ENCODE data around the gene CREB5. TPM values are rescaled to one million over a fixed set of nuclear protein-coding genes. Genes with fewer than 3 reads are reported as not detected.

The CREB5 gene
- total RNA-seq, 5 donors from 2014 or later (not counting 1 experiment from before 2014, with no cell fraction given) = 0.03 to 0.58 (median 0.23) TPM

DNA sequence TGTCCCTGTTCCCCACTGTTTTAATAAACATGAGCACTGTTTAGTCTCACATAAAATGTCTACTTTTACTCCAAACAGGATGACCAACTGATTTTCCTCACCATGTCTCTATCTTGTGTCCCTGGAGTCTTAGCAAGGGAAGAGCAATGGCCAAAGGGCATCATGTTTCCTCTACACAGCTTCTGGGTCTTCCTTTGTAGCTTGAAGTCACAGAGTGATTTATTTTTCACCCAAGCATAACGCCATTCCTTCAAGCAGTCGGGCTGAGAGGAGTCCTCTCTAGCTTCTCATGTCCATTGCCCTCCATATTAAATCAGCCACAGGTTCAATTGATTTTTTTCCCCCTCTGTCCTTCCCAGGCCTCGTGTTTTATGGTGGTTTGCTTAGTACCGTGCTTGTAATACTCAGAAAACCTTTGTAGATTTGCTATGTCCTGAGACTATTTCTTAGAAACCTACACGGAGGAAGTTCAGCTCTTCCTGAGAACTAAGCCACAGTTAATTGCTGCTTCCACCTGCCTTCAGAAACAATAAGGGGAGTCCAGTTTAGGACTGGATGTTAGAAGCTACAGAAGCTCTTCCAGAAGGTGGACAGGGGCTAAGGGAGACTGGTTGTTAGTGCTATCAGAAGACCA lies 178.8 kb downstream of the CREB5 start:
- ATAC-seq (replicated peaks in 1 of 4) (no peak), DNase-seq (no peak)
- no peaks in the 10 kb centered on the region for H3K27me3 ChIP-seq (replicated peaks in 1 of 2; ENCODE audit: control insufficient read depth in 2 of 2, extremely low read depth in 1 of 2, insufficient read depth in 2 of 2, low read length in 1 of 2)
- H3K27ac ChIP-seq (ENCODE audit: low read length) = no peak overlapping the region
- H3K4me1 Mint-ChIP-seq = peaks cover 1 to 15% (median 7%) of the 10 kb centered on the region in 3 donors
- H3K4me1 ChIP-seq (ENCODE audit: control insufficient read depth in 1 of 2, extremely low read depth in 1 of 2, insufficient read depth in 2 of 2, low read length in 2 of 2) = no peaks in the 10 kb centered on the region
- WGBS (ENCODE audit: insufficient coverage) = 17% methylated on average over 1 of the region's 5 CpGs
- CTCF ChIA-PET = no interaction called here
- no peak overlapping the region for H3K27ac Mint-ChIP-seq
- no peaks in the 10 kb centered on the region for H3K9me3 ChIP-seq
- no peak overlapping the region for H3K4me3 Mint-ChIP-seq
- POLR2A ChIA-PET = no interaction called here
- H3K36me3 Mint-ChIP-seq = no peaks in the 10 kb centered on the region
- no peak overlapping the region for H3K4me3 ChIP-seq (ENCODE audit: control insufficient read depth in 1 of 2, extremely low read depth in 1 of 2, low read length in 1 of 2)
- peaks cover 0 to 2% of the 10 kb centered on the region in 2 donors for H3K27me3 Mint-ChIP-seq
- no peaks in the 10 kb centered on the region for H3K36me3 ChIP-seq (ENCODE audit: control insufficient read depth in 2 of 2, extremely low read depth in 1 of 2, insufficient read depth in 1 of 2, low read length in 1 of 2)
- H3K9me3 Mint-ChIP-seq = no peaks in the 10 kb centered on the region

GRCh38 chr7:28591725-28592349 lies 179.5 kb downstream of the CREB5 start:
- no peaks in the 10 kb centered on the region for H3K36me3 Mint-ChIP-seq

GRCh38 chr7:28592861-28593260 lies 180.5 kb downstream of the CREB5 start:
- ChIA-PET CTCF (no interaction called here), POLR2A (no interaction called here)
- Histone ChIP-seq H3K27me3 (replicated peaks in 1 of 2; ENCODE audit: control insufficient read depth in 2 of 2, extremely low read depth in 1 of 2, insufficient read depth in 2 of 2, low read length in 1 of 2) (no peaks in the 10 kb centered on the region), H3K27ac (ENCODE audit: low read length) (no peak overlapping the region), H3K4me3 (ENCODE audit: control insufficient read depth in 1 of 2, extremely low read depth in 1 of 2, low read length in 1 of 2) (no peak overlapping the region), H3K4me1 (ENCODE audit: control insufficient read depth in 1 of 2, extremely low read depth in 1 of 2, insufficient read depth in 2 of 2, low read length in 2 of 2) (no peaks in the 10 kb centered on the region), H3K36me3 (ENCODE audit: control insufficient read depth in 2 of 2, extremely low read depth in 1 of 2, insufficient read depth in 1 of 2, low read length in 1 of 2) (no peaks in the 10 kb centered on the region), H3K9me3 (no peaks in the 10 kb centered on the region)
- Mint-ChIP-seq H3K4me1 (peaks cover 1 to 15% (median 7%) of the 10 kb centered on the region in 3 donors), H3K27ac (no peak overlapping the region), H3K9me3 (no peaks in the 10 kb centered on the region), H3K4me3 (no peak overlapping the region), H3K27me3 (peaks cover 0 to 2% of the 10 kb centered on the region in 2 donors), H3K36me3 (no peaks in the 10 kb centered on the region)
- DNase-seq (no peak), ATAC-seq (replicated peaks in 1 of 4) (no peak)
- 82% methylated on average over 1 of the region's 3 CpGs for WGBS (ENCODE audit: insufficient coverage)

More at GRCh38 chr7:28591725-28592349, 179.5 kb downstream of the CREB5 start:
- POLR2A ChIA-PET = no interaction called here
- Mint-ChIP-seq H3K9me3 (no peaks in the 10 kb centered on the region), H3K4me1 (peaks cover 1 to 15% (median 7%) of the 10 kb centered on the region in 3 donors), H3K27me3 (peaks cover 0 to 2% of the 10 kb centered on the region in 2 donors), H3K4me3 (no peak overlapping the region), H3K27ac (no peak overlapping the region)
- Histone ChIP-seq H3K27me3 (replicated peaks in 1 of 2; ENCODE audit: control insufficient read depth in 2 of 2, extremely low read depth in 1 of 2, insufficient read depth in 2 of 2, low read length in 1 of 2) (no peaks in the 10 kb centered on the region), H3K4me3 (ENCODE audit: control insufficient read depth in 1 of 2, extremely low read depth in 1 of 2, low read length in 1 of 2) (no peak overlapping the region), H3K27ac (ENCODE audit: low read length) (no peak overlapping the region), H3K4me1 (ENCODE audit: control insufficient read depth in 1 of 2, extremely low read depth in 1 of 2, insufficient read depth in 2 of 2, low read length in 2 of 2) (no peaks in the 10 kb centered on the region), H3K36me3 (ENCODE audit: control insufficient read depth in 2 of 2, extremely low read depth in 1 of 2, insufficient read depth in 1 of 2, low read length in 1 of 2) (no peaks in the 10 kb centered on the region), H3K9me3 (no peaks in the 10 kb centered on the region)
- CTCF ChIA-PET = no interaction called here
- 0% methylated on average over 1 of the region's 2 CpGs for WGBS (ENCODE audit: insufficient coverage)
- no peak for DNase-seq
- ATAC-seq (replicated peaks in 1 of 4) = no peak

- H3K9me3 ChIP-seq = no peaks in the 10 kb centered on the region
- no peak for ATAC-seq (replicated peaks in 1 of 4)
- peaks cover 0 to 2% of the 10 kb centered on the region in 2 donors for H3K27me3 Mint-ChIP-seq
- no peak overlapping the region for H3K4me3 Mint-ChIP-seq
- H3K4me1 ChIP-seq (ENCODE audit: control insufficient read depth in 1 of 2, extremely low read depth in 1 of 2, insufficient read depth in 2 of 2, low read length in 2 of 2) = no peaks in the 10 kb centered on the region
- POLR2A ChIA-PET = no interaction called here
- CTCF ChIA-PET = no interaction called here
- no peak overlapping the region for H3K27ac ChIP-seq (ENCODE audit: low read length)
- WGBS (ENCODE audit: insufficient coverage) = no CpG with 5 or more reads among the region's 4 CpGs
- H3K36me3 ChIP-seq (ENCODE audit: control insufficient read depth in 2 of 2, extremely low read depth in 1 of 2, insufficient read depth in 1 of 2, low read length in 1 of 2) = no peaks in the 10 kb centered on the region
- H3K4me1 Mint-ChIP-seq = peaks cover 1 to 15% (median 7%) of the 10 kb centered on the region in 3 donors
- no peak overlapping the region for H3K27ac Mint-ChIP-seq
- no peak for DNase-seq
- no peaks in the 10 kb centered on the region for H3K27me3 ChIP-seq (replicated peaks in 1 of 2; ENCODE audit: control insufficient read depth in 2 of 2, extremely low read depth in 1 of 2, insufficient read depth in 2 of 2, low read length in 1 of 2)
- no peak overlapping the region for H3K4me3 ChIP-seq (ENCODE audit: control insufficient read depth in 1 of 2, extremely low read depth in 1 of 2, low read length in 1 of 2)
- no peaks in the 10 kb centered on the region for H3K36me3 Mint-ChIP-seq
- no peaks in the 10 kb centered on the region for H3K9me3 Mint-ChIP-seq
Measured at GRCh38 chr7:28595076-28595475, 182.8 kb downstream of the CREB5 start.

DNA sequence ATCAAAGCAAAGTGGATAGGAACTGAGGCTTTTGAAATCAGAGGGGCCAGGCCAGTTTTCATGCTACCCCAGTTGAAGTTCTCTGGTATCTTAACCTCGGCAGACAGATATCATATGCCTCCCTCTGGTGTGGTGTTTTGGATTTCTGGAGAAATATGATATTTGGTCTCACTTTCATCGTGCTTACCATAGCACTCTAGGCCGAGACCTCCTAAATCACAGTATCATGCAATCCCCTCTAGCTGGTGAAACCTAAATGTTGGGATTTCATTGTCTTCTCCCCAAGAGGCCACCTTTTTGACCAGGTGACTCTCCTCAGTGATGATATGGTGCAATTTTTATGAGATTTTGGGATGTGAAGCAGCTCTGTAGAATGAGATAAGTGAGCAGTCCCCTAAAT lies 183.5 kb downstream of the CREB5 start:
- Histone ChIP-seq H3K27me3 (replicated peaks in 1 of 2; ENCODE audit: control insufficient read depth in 2 of 2, extremely low read depth in 1 of 2, insufficient read depth in 2 of 2, low read length in 1 of 2) (no peaks in the 10 kb centered on the region), H3K9me3 (no peaks in the 10 kb centered on the region), H3K4me3 (ENCODE audit: control insufficient read depth in 1 of 2, extremely low read depth in 1 of 2, low read length in 1 of 2) (no peak overlapping the region), H3K36me3 (ENCODE audit: control insufficient read depth in 2 of 2, extremely low read depth in 1 of 2, insufficient read depth in 1 of 2, low read length in 1 of 2) (no peaks in the 10 kb centered on the region), H3K4me1 (ENCODE audit: control insufficient read depth in 1 of 2, extremely low read depth in 1 of 2, insufficient read depth in 2 of 2, low read length in 2 of 2) (no peaks in the 10 kb centered on the region), H3K27ac (ENCODE audit: low read length) (no peak overlapping the region)
- ChIA-PET POLR2A (no interaction called here), CTCF (no interaction called here)
- Mint-ChIP-seq H3K4me1 (peaks cover 1 to 14% (median 7%) of the 10 kb centered on the region in 3 donors), H3K9me3 (no peaks in the 10 kb centered on the region), H3K27ac (no peak overlapping the region), H3K27me3 (peaks cover 0 to 2% of the 10 kb centered on the region in 2 donors), H3K4me3 (no peak overlapping the region), H3K36me3 (no peaks in the 10 kb centered on the region)
- ATAC-seq (replicated peaks in 1 of 4) (no peak), DNase-seq (no peak)
- no CpG with 5 or more reads among the region's 3 CpGs for WGBS (ENCODE audit: insufficient coverage)

DNA sequence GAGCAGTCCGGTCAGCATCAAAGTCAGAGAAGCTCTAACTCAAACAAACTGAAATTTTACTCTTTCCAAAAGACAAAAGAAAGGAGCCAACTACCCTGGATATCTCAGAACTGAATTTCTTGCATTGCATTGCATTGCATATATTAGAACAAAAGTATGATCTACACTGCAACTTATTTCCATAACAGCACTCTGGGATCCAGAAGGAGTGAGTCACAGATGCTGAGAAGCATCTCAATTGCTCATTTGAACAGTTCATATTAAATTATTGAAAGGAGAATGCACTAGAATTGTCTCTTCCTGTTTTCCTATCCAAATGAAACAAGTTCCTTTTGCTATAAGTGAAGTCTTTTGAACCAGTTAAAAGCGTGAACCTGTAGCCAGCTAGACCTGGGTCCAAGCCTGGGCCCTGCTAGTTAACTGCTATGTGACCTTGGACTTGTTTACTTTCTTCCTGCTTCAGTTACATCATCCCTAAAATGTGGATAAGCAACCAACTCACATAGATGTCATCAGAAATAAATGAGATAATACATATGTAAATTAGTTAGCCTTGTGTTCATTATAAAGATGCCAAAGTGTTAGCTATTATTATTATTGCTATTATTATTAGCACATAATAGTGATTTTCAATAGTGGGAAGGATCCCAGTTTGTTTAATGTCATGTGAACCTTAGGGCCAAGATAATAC lies 184.1 kb downstream of the CREB5 start:
- ChIA-PET POLR2A (no interaction called here), CTCF (no interaction called here)
- ATAC-seq (replicated peaks in 1 of 4) (no peak), DNase-seq (no peak)
- H3K4me3 ChIP-seq (ENCODE audit: control insufficient read depth in 1 of 2, extremely low read depth in 1 of 2, low read length in 1 of 2) = no peak overlapping the region
- H3K36me3 ChIP-seq (ENCODE audit: control insufficient read depth in 2 of 2, extremely low read depth in 1 of 2, insufficient read depth in 1 of 2, low read length in 1 of 2) = no peaks in the 10 kb centered on the region
- Mint-ChIP-seq H3K9me3 (no peaks in the 10 kb centered on the region), H3K27ac (no peak overlapping the region), H3K36me3 (no peaks in the 10 kb centered on the region), H3K4me1 (peaks cover 0 to 8% (median 2%) of the 10 kb centered on the region in 3 donors), H3K4me3 (no peak overlapping the region), H3K27me3 (peaks cover 0 to 2% of the 10 kb centered on the region in 2 donors)
- WGBS (ENCODE audit: insufficient coverage) = 100% methylated on average over 1 of the region's 2 CpGs
- H3K9me3 ChIP-seq = no peaks in the 10 kb centered on the region
- no peaks in the 10 kb centered on the region for H3K27me3 ChIP-seq (replicated peaks in 1 of 2; ENCODE audit: control insufficient read depth in 2 of 2, extremely low read depth in 1 of 2, insufficient read depth in 2 of 2, low read length in 1 of 2)
- no peak overlapping the region for H3K27ac ChIP-seq (ENCODE audit: low read length)
- H3K4me1 ChIP-seq (ENCODE audit: control insufficient read depth in 1 of 2, extremely low read depth in 1 of 2, insufficient read depth in 2 of 2, low read length in 2 of 2) = no peaks in the 10 kb centered on the region

All from T-cell (primary cell).